GM12801 (cell line): Measurements from ENCODE around the gene PCSK6.

ENCODE experiments used
- CTCF ChIP-seq: IDR thresholded peaks from one replicate; pipeline ENCODE4 v1.5.1; 2011; ENCODE audit warnings: control low read depth; ENCODE audit not compliant: insufficient read length; ENCODE audit errors: extremely low read depth

The PCSK6 gene

GRCh38 chr15:101426761-101427333, 62.7 kb downstream of the PCSK6 start:
- no peak for TF ChIP-seq CTCF

GRCh38 chr15:101425787-101426365, 63.6 kb downstream of the PCSK6 start:
- no peak for TF ChIP-seq CTCF

- no peak for TF ChIP-seq CTCF
These were observed 64.5 kb downstream of the PCSK6 start for GRCh38 chr15:101424984-101425383.

GRCh38 chr15:101420232-101420631, 69.3 kb downstream of the PCSK6 start:
- TF ChIP-seq CTCF: no peak

- TF ChIP-seq CTCF: no peak
These were observed 76.3 kb downstream of the PCSK6 start for GRCh38 chr15:101413239-101413638.

GRCh38 chr15:101411581-101411980, 77.9 kb downstream of the PCSK6 start:
- no peak for TF ChIP-seq CTCF

- TF ChIP-seq CTCF: no peak
These were observed 78.4 kb downstream of the PCSK6 start for GRCh38 chr15:101411085-101411484.
